ENCODE data around the gene AFF1.

Gene AFF1

GRCh38 chr4:87055311-87055710, 120.5 kb downstream of the AFF1 start:
- H3K4me2 ChIP-seq (ENCODE audit: low read depth, low read length) = peak overlapping the region; percentile 89
- DNase-seq = no peak
- H3K79me2 ChIP-seq (ENCODE audit: low read length) = peaks cover 100% of the 10 kb centered on the region
- H3K9ac ChIP-seq (ENCODE audit: low read length) = peak overlapping the region; percentile 22; the same call in 1 of the 2 replicates
- H3K36me3 ChIP-seq (replicated peaks; ENCODE audit: insufficient read depth, low read length) = 0 out of 2 replicates have a peak, but pooled peaks cover 4% of the 10 kb centered on the region
- peaks cover 22% of the 10 kb centered on the region; the same call in 1 of the 2 replicates for H4K20me1 ChIP-seq (ENCODE audit: insufficient read depth, low read length)
- H3K9me3 ChIP-seq (replicated peaks; ENCODE audit: insufficient read depth, low read length) = no peaks in the 10 kb centered on the region
- no peaks in the 10 kb centered on the region for H3K9me2 ChIP-seq (replicated peaks; ENCODE audit: insufficient read depth, low read length)
- H3F3A ChIP-seq (ENCODE audit: insufficient read depth, low read length) = peaks cover 24% of the 10 kb centered on the region
- TF ChIP-seq EZH2 (optimal IDR thresholded peaks at IDR 0.05; ENCODE audit: low read depth, low read length) = no peak
- TF ChIP-seq CTCF (IDR thresholded peaks at IDR 0.05; ENCODE audit: low read length) = no peak
- no peak for TF ChIP-seq EZH2phosphoT487 (IDR thresholded peaks at IDR 0.05; ENCODE audit: low read length)
- H3K4me3 ChIP-seq (ENCODE audit: low read length) = peak overlapping the region; percentile 36; the same call in 1 of the 2 replicates
- no peak overlapping the region for H2AFZ ChIP-seq (ENCODE audit: low read length)
- H3K27me3 ChIP-seq (replicated peaks; ENCODE audit: insufficient read depth, low read length) = no peaks in the 10 kb centered on the region
- H3K4me1 ChIP-seq (ENCODE audit: low read length) = peaks cover 37% of the 10 kb centered on the region
- peak overlapping the region; percentile 51; the same call in 1 of the 2 replicates for H3K27ac ChIP-seq (ENCODE audit: low read length)

GRCh38 chr4:87056881-87057280, 122.1 kb downstream of the AFF1 start:
- DNase-seq = no peak
- H3K27ac ChIP-seq (ENCODE audit: low read length) = no peak overlapping the region
- H3F3A ChIP-seq (ENCODE audit: insufficient read depth, low read length) = peaks cover 24% of the 10 kb centered on the region
- no peak overlapping the region for H3K4me2 ChIP-seq (ENCODE audit: low read depth, low read length)
- H3K9me2 ChIP-seq (replicated peaks; ENCODE audit: insufficient read depth, low read length) = no peaks in the 10 kb centered on the region
- H3K79me2 ChIP-seq (ENCODE audit: low read length) = peaks cover 99% of the 10 kb centered on the region
- peaks cover 37% of the 10 kb centered on the region for H3K4me1 ChIP-seq (ENCODE audit: low read length)
- no peak overlapping the region for H3K9ac ChIP-seq (ENCODE audit: low read length)
- no peak overlapping the region for H2AFZ ChIP-seq (ENCODE audit: low read length)
- no peak overlapping the region for H3K4me3 ChIP-seq (ENCODE audit: low read length)
- peaks cover 22% of the 10 kb centered on the region; the same call in 1 of the 2 replicates for H4K20me1 ChIP-seq (ENCODE audit: insufficient read depth, low read length)
- no peaks in the 10 kb centered on the region for H3K9me3 ChIP-seq (replicated peaks; ENCODE audit: insufficient read depth, low read length)
- H3K27me3 ChIP-seq (replicated peaks; ENCODE audit: insufficient read depth, low read length) = no peaks in the 10 kb centered on the region
- 0 out of 2 replicates have a peak, but pooled peaks cover 4% of the 10 kb centered on the region for H3K36me3 ChIP-seq (replicated peaks; ENCODE audit: insufficient read depth, low read length)
- no peak for TF ChIP-seq EZH2 (optimal IDR thresholded peaks at IDR 0.05; ENCODE audit: low read depth, low read length)
- no peak for TF ChIP-seq EZH2phosphoT487 (IDR thresholded peaks at IDR 0.05; ENCODE audit: low read length)
- TF ChIP-seq CTCF (IDR thresholded peaks at IDR 0.05; ENCODE audit: low read length) = no peak

GRCh38 chr4:87057835-87058355, 123.1 kb downstream of the AFF1 start:
- Histone ChIP-seq H3K9me3 (replicated peaks; ENCODE audit: insufficient read depth, low read length) (no peaks in the 10 kb centered on the region), H3F3A (ENCODE audit: insufficient read depth, low read length) (peaks cover 19% of the 10 kb centered on the region), H3K27ac (ENCODE audit: low read length) (no peak overlapping the region), H3K4me2 (ENCODE audit: low read depth, low read length) (no peak overlapping the region), H3K4me3 (ENCODE audit: low read length) (no peak overlapping the region), H2AFZ (ENCODE audit: low read length) (no peak overlapping the region), H4K20me1 (ENCODE audit: insufficient read depth, low read length) (peaks cover 18% of the 10 kb centered on the region; the same call in 1 of the 2 replicates), H3K27me3 (replicated peaks; ENCODE audit: insufficient read depth, low read length) (no peaks in the 10 kb centered on the region), H3K9ac (ENCODE audit: low read length) (no peak overlapping the region), H3K9me2 (replicated peaks; ENCODE audit: insufficient read depth, low read length) (no peaks in the 10 kb centered on the region), H3K4me1 (ENCODE audit: low read length) (peaks cover 33% of the 10 kb centered on the region), H3K79me2 (ENCODE audit: low read length) (peaks cover 99% of the 10 kb centered on the region), H3K36me3 (replicated peaks; ENCODE audit: insufficient read depth, low read length) (0 out of 2 replicates have a peak, but pooled peaks cover 4% of the 10 kb centered on the region)
- TF ChIP-seq EZH2phosphoT487 (IDR thresholded peaks at IDR 0.05; ENCODE audit: low read length) = no peak
- TF ChIP-seq EZH2 (optimal IDR thresholded peaks at IDR 0.05; ENCODE audit: low read depth, low read length) = no peak
- TF ChIP-seq CTCF (IDR thresholded peaks at IDR 0.05; ENCODE audit: low read length) = no peak
- DNase-seq = no peak
